GM19463 (cell line): ENCODE data around the gene CEBPB.

Source experiments
- ATAC-seq: cut with Tn5 transposase; IDR thresholded peaks from one replicate; pipeline ENCODE4 v1.9.1; 2021; ENCODE audit warnings: mild to moderate bottlenecking, moderate library complexity; ENCODE audit not compliant: unreplicated experiment

CEBPB gene

DNA sequence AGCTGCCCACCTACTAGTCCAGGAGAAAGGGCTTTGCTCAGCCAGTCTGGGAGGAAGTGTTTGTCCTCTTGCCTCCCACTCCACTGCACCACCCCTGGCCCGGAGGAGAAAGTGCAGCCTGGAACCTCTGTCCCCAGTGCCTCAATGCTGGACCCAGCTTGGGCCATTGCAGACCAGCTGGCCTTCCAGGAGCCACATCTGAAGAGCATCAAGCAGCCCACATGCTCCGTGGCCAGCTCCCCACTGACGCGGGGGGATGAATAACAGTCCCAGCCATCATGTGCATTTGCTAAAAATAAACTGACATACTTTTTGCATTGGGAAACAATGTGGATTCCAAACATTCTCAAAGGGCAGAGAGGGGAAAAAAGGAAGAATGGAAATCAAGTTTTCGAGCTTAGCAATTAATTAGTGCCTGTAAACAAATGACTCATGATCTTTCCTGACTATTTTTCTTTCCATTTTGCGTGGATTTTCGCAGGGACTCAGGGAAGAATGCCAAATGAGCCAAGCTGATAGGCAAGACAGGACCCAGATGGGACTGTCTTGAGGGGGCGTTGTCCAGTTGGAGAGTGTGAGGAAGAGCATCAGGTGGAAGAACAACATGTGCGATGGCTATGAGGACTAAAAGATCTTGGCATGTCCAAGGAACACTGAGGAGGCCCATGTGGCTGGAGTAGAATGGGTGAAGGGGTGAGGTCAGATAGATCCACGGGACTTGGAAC is 34.1 kb downstream of the CEBPB start:
- no peak for ATAC-seq

DNA sequence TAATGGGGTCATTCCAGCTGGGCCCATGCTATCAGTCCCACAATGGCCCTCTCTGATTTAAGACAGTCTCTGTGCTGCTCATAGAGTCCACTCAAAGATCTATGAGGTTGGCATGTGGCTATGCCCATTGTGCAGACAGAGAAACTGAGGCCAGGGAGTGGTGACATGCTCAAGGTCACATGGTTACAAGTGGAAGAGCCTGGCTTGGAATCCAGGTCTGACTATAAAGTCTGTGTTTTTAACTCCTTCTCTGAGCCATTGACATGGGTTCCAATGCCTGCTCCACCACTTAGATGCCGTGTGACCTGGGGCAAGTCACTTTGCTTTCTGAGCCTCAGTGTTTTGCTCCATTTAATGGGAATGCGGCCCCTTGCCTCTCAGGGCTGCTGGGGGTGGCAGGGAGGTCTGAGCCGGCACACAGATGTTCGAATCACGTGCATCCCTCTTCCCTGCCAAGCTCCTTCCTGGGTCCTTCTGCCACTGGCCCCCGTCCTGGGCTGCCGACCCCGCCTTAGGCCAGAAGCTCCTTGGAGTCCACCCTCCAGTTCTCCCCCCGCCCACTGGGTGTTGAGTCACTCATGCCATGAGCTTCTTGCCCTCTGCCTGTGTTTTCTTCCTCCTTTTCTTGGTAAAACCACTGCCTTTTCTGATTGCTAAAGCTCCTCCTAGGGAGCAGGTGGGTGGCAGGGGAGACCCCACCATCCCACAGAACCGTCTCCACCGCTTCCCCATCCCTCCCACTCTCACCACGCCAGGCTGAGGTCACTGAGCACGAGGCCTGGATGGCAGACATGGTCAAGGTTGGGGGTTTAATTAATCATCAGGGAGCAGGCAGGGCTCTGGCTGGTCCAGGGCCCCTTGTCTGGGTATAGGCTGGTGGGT is 35.7 kb downstream of the CEBPB start:
- no peak for ATAC-seq

DNA sequence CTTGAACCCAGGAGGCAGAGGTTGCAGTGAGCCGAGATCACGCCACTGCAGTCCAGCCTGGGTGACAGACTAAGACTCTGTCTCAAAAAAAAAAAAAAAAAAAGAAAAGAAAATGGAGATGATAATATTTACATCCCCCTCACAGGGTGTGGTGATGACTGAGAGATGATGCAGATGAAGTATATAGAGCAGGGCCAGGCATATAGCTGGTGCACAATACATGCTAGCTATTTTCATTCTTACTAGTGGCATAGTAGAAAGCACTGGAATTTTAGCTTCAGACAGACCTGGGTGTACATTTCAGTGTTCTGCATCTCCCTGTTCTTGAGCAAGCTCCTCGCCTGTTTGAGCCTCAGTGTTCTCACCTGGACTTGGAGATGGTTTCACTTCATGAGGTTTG is 36.9 kb downstream of the CEBPB start:
- no peak for ATAC-seq

DNA sequence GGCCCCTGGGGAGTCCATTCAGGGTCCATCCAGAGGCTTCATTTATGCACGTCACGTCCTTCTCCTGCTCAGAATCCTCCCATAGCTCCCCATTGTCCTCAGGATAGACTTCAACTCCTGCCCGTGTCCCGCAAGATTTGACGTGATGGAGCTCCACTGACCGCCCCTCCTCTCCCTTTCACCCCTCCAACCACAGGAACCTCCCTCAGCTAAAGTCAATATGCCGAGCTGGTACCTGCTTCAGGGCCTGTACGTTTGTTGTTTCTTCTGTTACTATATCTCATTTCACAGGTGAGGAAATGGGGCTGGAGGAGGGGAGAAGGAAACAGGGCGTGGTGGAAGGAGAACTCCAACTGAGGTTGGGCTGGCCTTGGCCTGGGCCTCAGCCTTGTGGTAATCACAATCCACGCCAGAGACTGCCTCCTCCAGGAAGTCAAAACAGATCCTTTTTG is 38.6 kb downstream of the CEBPB start:
- ATAC-seq, result no peak

DNA sequence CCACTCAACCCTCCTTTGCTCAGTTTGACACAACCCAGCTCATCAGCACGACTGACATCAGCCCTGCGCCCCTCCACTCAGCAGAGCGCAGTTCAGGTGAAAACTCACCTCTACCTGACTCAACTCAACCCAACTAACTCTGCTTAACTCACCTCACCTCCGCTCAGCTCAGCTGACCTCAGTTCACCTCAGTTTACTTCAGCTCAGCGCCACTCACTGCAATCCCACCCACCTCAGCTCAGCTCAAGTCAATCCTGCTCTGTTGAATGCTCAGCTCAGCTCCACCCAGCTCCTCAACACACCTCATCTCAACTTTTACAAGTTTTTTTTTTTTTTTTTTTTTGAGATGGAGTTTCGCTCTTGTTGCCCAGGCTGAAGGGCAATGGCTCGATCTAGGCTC is 39.6 kb downstream of the CEBPB start:
- no peak for ATAC-seq

DNA sequence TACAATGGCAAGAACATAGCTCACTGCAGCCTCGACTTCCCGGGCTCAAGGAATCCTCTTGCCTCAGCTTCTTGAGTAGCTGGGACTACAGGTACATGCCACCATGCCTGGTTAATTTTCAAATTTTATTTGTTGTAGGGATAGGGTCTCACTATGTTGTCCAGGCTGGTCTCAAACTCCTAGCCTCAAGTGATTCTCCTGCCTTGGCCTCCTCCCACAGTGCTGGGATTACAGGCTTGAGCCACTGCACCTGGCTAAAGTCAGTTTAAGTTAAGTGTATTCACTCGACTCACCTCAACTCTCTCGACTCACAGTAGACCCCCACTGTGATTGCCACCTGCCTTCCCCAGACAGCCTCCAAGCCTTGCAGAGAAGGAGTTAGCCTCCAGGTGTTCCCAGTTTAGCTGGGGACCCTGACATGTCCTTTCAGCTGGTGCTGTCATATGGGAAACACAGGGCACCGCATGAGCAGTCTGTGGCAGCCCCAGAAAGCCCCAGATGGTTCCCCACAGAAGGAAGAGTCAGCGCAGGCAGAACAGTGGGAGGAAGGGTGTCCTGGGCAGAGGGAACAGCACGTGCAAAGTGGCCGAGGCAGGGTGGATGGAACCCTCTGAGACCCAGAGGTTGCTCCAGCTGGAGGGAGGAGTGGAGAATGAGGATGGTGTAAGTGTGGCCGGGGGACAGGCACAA is 40.4 kb downstream of the CEBPB start:
- ATAC-seq, result no peak

- no peak for ATAC-seq
Observed at GRCh38 chr20:50231854-50232253, 41.2 kb downstream of the CEBPB start.

DNA sequence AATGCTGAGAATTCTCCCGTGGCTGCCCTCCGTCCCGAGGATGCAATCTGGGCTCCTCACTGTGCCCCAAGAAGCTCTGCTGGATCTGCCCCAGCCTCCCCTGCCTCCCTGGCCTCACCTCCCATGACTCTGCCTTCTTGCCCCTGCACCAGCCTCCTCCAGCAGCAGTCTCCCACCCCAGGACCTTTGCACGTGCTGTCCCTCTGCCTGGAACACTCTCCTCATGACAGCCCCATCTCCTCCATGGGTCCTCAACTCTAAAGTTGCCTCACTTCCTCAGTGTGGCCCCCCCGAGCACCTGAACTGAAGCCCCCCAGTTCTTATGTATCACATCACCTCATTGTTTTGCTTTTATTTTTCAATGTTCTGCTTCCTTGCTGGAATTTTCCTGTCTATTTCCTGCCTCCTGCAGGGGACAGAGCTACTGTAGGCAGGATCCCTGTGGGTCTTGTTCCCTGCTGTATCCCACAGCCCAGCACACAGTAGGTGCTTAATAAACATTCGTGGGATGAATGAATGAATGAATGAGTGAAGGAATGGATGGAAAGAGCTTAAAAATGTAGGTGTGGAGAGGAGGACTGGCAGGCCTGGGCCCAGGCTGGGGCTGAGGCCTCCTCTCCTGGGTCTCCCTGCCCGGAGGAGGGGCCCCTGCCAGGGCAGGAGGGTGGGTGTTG is 42.2 kb downstream of the CEBPB start:
- ATAC-seq, result no peak

DNA sequence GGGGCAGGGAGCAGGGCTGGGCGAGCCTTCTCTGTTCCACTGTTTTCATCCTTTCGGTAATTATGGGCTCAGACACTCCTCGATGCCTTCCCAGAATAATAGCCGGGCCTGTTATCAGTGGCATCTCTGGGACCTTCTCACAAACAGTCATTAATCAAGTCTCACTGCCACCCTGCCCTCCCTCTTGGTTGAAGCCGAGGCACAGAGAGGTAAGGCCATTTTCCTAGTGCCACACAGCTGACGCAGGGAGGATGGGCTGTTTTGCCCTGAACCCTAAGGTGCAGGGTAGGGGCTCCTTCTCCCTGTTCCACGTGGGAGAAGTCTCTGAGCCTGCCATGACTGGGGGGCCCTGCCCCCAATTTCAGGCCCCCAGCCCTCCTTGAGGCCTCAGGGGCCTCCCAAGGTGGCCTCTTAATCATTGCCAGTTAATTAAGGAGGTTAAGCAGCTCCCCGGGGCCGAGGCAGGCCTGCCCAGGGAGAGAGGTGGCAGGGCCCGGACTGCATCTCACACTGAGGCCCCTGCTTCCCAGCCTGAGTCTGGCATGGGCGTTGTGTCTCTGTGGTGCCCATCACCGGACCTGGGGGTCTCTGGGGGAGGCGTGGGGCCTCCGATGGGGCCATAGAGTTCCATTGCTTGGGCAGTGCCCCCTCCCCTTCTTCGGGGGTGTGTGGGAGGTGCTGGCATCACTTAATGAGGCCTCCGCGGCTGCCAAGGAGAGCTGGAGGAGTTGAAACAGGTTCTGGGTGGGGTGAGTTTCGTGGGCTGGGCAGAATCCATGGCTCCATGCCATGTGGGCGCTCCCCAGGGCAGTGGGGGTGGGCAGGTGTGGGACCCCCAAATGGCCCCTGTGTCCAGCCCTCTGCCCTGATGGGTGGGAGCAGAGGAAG is 42.9 kb downstream of the CEBPB start:
- no peak for ATAC-seq

DNA sequence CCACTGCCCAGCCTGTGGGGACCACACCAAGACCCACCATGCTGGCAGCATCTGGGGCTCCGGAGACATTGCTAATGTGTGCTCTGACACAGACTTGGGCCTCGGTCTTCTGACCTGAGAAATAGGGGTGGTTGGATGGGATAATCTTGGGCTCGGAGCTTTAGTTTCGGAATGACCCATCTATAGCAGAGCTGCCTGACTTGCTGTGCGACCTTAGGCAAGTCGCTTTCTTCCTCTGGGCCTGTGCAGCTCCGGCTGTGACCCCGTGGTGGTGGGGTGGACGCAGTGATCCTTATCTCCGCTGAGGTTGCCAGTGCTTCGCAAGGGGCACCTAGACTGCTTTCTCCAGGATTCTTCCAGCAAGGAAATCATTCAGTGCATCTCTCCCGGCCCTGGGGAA is 43.7 kb downstream of the CEBPB start:
- ATAC-seq, result no peak

DNA sequence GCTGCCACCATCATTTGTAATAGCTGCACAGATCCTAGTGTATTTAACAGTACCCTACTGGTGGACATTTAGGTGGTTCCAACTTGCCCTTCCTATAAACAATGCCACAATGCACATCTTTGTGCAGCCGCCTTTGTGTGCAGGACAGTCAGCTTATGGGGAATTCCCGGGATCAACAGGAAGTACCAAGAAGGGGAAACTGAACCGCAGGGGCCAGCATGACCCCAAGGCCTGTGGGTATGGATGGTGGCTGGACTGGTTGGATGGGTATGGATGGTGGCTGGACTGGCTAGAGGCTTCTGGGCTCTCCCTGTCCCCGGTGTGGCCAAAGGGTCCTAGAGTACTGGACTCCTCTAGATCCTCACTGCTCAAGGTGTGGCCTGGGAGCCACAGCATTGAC is 46.7 kb downstream of the CEBPB start:
- ATAC-seq, result no peak

DNA sequence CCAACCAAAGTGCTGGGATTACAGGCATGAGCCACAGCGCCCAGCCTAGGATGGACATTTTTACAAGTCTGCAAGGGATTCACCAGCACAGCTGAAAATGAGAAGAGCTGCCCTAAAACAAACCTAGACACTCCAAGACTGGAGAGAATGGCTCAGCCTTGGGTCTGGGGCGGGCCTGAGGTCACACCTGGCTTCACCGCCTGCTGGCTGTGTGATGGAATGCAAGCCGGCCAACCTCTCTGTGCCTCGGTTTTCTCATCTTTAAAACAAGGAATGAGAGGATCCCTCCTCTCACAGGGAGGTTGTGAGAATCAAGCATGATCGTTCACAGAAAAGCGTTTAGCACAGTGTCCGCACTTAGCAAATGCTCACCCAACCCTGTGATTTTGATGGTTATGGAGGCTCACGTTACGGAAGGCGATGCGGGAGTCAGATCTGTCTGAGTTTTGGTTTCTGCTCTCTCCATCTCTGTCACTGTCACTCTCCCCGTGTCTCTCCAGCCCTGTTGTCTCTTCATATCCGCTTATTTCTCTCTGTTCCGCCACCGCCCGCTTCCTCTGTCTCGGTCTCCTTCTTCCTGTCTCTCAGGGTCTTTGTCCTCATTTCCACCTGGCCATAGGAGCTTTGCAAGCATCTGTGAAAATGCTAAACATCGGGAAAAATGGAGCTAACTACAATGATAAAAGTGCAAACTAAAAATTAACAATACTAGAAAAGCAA is 47.6 kb downstream of the CEBPB start:
- ATAC-seq, result no peak

DNA sequence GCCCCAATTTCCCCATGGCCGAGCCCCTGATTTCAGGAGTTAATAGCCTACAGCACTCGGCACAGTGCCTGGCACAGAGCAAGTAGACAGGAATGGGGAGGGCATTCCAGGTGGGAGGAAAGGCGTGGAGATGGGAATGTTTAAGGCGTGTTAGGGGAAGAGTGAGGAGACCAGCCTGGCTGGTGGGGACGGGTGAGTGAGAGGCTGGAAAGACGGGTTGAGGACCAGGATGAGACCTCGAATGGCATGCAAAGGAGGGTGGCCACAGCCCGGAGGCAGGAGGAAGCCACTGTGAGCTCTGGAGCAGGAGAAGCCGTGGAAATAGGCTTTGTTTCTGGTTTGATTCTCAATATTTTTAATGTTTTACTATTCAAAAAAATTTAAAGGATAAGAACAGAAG is 49.5 kb downstream of the CEBPB start:
- no peak for ATAC-seq

- ATAC-seq, result no peak
Observed at GRCh38 chr20:50242178-50242514, 51.5 kb downstream of the CEBPB start.
